HG03558 (cell line): ENCODE measurements around the gene ASB5.

Experiments used
- ATAC-seq: cut with Tn5 transposase; IDR thresholded peaks from one replicate; pipeline ENCODE4 v1.9.1; 2021; ENCODE audit warnings: moderate number of reproducible peaks; ENCODE audit not compliant: unreplicated experiment; ENCODE audit errors: extremely low read depth

ASB5 gene

GRCh38 chr4:176186067-176186466, 83.0 kb downstream of the ASB5 start:
- ATAC-seq = no peak

GRCh38 chr4:176185051-176185450, 84.0 kb downstream of the ASB5 start:
- no peak for ATAC-seq
